Measurements from ENCODE around the gene ARHGEF16.

Gene ARHGEF16

DNA sequence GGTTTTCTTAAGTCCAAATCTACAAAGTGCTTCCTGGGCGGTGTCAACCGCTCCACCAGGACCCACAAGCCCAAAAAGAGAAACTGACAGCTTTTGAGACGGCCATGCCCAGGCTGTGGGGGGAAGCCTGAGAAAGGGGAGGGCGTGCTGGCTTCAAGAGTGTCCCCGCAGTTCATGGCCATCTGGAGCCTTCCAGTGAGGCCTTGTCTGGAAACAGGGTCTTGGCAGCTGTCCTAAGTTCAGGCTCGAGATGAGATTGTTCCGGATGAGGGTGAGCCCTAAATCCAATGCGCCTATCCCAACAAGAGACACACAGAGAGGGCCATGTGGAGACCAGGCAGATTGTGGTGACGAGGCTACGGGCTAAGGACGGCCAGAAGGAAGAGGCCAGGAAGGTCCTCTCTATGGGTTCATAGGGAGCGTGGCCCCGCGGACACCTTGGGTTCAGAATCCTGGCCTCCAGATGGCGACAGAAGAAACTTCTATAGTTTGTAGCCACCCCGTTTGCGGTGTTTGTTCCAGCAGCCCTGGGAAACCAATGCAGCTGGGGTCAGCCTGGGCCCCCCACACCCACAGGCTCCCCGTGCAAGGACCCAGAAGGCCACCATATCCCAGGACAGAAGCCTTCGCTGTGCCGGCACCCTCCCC, 70.2 kb downstream of the ARHGEF16 start:
- no peak overlapping the region for H3K4me3 ChIP-seq (replicated peaks; ENCODE audit: low read depth, low read length)
- TF ChIP-seq, protein P1, sequence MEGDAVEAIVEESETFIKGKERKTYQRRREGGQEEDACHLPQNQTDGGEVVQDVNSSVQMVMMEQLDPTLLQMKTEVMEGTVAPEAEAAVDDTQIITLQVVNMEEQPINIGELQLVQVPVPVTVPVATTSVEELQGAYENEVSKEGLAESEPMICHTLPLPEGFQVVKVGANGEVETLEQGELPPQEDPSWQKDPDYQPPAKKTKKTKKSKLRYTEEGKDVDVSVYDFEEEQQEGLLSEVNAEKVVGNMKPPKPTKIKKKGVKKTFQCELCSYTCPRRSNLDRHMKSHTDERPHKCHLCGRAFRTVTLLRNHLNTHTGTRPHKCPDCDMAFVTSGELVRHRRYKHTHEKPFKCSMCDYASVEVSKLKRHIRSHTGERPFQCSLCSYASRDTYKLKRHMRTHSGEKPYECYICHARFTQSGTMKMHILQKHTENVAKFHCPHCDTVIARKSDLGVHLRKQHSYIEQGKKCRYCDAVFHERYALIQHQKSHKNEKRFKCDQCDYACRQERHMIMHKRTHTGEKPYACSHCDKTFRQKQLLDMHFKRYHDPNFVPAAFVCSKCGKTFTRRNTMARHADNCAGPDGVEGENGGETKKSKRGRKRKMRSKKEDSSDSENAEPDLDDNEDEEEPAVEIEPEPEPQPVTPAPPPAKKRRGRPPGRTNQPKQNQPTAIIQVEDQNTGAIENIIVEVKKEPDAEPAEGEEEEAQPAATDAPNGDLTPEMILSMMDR (IDR thresholded peaks at IDR 0.05; ENCODE audit: low read length, missing control alignments): no peak
- no peak for DNase-seq (ENCODE audit: low read depth)

GRCh38 chr1:3525551-3526482, 71.4 kb downstream of the ARHGEF16 start:
- no peak overlapping the region for H3K4me3 ChIP-seq (replicated peaks; ENCODE audit: low read depth, low read length)
- TF ChIP-seq, protein P1 (IDR thresholded peaks at IDR 0.05; ENCODE audit: low read length, missing control alignments): no peak
- no peak for DNase-seq (ENCODE audit: low read depth)

- TF ChIP-seq, protein P1 (IDR thresholded peaks at IDR 0.05; ENCODE audit: low read length, missing control alignments): no peak
- no peak for DNase-seq (ENCODE audit: low read depth)
- no peak overlapping the region for H3K4me3 ChIP-seq (replicated peaks; ENCODE audit: low read depth, low read length)
These were observed 73.3 kb downstream of the ARHGEF16 start for GRCh38 chr1:3527774-3528173.

DNA sequence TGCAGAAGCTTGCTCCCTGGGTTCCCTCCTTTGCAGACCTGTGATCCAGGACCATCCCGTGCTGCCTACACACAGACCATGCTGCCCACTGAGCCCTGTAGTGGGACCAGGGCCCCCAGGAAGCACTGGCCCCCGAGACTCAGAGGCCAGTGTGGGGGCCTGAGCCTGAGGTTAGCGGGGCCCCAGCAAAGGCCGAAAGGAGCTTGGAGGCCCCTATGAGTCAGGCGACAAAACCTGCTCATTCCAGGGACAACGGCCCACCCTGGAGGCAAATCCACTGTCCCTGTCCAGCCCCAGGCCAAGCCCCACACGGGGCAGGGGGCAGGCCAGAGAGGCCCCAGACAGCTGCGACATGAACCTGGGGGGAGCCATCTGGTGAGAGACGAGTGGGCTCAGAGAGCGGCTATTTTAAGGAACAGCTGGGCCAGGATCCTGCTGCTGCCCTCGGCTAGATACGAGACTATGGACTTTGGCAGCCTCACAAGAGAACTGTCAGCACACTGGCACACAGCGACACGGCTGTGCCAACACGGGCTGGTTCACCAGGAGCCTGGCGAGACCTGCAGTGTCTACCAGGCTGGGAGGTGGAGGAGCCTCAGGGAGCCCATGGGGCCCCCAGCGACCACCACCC, 74.7 kb downstream of the ARHGEF16 start:
- TF ChIP-seq, protein P1 (IDR thresholded peaks at IDR 0.05; ENCODE audit: low read length, missing control alignments): no peak
- no peak for DNase-seq (ENCODE audit: low read depth)
- H3K4me3 ChIP-seq (replicated peaks; ENCODE audit: low read depth, low read length): no peak overlapping the region

- TF ChIP-seq, protein P1 (IDR thresholded peaks at IDR 0.05; ENCODE audit: low read length, missing control alignments): no peak
These were observed 75.8 kb downstream of the ARHGEF16 start for GRCh38 chr1:3530086-3530925.

More at GRCh38 chr1:3530086-3530925, 75.8 kb downstream of the ARHGEF16 start:
- no peak for DNase-seq (ENCODE audit: low read depth)
- H3K4me3 ChIP-seq (replicated peaks; ENCODE audit: low read depth, low read length): peak overlapping the region; percentile 36

All from fibroblast of pulmonary artery (primary cell).